ENCODE data around the gene APBB2.
A peak's percentile ranks its signal among the peaks of the same experiment; 100 is the strongest.

DNA sequence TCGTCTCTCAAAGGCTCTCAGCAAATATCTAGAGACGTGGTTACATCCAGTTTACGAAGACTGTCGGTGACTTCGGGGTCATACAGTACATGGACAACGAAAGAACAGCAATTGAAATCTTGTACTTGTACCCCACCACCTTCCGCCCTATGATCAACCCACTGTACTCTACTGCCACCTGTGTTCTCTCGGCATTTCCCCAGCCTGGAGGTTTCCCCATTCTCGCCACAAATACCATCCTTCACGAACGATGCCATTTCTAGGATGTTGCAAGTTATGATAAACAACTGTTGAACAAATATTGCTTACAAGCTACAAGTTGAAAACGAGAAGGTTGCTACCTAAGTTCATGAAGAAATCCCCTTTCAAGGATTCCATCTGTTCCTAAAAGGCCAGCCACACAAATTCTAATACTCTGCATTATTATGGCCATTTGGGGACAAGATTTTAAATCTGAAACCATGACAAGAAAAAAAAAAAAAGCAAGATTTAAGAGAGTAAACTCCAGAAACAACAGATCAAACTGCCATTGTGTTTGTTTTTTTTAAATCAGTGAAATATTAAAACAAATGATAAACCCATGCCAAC is 1.6 kb downstream of the APBB2 start:
- TF ChIP-seq, protein P1, sequence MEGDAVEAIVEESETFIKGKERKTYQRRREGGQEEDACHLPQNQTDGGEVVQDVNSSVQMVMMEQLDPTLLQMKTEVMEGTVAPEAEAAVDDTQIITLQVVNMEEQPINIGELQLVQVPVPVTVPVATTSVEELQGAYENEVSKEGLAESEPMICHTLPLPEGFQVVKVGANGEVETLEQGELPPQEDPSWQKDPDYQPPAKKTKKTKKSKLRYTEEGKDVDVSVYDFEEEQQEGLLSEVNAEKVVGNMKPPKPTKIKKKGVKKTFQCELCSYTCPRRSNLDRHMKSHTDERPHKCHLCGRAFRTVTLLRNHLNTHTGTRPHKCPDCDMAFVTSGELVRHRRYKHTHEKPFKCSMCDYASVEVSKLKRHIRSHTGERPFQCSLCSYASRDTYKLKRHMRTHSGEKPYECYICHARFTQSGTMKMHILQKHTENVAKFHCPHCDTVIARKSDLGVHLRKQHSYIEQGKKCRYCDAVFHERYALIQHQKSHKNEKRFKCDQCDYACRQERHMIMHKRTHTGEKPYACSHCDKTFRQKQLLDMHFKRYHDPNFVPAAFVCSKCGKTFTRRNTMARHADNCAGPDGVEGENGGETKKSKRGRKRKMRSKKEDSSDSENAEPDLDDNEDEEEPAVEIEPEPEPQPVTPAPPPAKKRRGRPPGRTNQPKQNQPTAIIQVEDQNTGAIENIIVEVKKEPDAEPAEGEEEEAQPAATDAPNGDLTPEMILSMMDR (IDR thresholded peaks at IDR 0.05), result peak; percentile 28; the same call in 1 of the 2 replicates
- TF ChIP-seq JUN (CRISPR knock-in tag; IDR thresholded peaks at IDR 0.05), result no peak
- TF ChIP-seq GTF2I (CRISPR knock-in tag; conservative IDR thresholded peaks at IDR 0.05), result no peak
- TF ChIP-seq, protein P2, sequence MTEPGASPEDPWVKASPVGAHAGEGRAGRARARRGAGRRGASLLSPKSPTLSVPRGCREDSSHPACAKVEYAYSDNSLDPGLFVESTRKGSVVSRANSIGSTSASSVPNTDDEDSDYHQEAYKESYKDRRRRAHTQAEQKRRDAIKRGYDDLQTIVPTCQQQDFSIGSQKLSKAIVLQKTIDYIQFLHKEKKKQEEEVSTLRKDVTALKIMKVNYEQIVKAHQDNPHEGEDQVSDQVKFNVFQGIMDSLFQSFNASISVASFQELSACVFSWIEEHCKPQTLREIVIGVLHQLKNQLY (CRISPR knock-in tag; IDR thresholded peaks at IDR 0.05), result no peak
- no peak for TF ChIP-seq NR2C2 (CRISPR knock-in tag; IDR thresholded peaks at IDR 0.05)
- TF ChIP-seq, protein P3, sequence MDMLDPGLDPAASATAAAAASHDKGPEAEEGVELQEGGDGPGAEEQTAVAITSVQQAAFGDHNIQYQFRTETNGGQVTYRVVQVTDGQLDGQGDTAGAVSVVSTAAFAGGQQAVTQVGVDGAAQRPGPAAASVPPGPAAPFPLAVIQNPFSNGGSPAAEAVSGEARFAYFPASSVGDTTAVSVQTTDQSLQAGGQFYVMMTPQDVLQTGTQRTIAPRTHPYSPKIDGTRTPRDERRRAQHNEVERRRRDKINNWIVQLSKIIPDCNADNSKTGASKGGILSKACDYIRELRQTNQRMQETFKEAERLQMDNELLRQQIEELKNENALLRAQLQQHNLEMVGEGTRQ (CRISPR knock-in tag; IDR thresholded peaks at IDR 0.05), result no peak
- TF ChIP-seq RELA (CRISPR knock-in tag; IDR thresholded peaks at IDR 0.05; ENCODE audit: borderline replicate concordance), result no peak
- TF ChIP-seq, protein P4, sequence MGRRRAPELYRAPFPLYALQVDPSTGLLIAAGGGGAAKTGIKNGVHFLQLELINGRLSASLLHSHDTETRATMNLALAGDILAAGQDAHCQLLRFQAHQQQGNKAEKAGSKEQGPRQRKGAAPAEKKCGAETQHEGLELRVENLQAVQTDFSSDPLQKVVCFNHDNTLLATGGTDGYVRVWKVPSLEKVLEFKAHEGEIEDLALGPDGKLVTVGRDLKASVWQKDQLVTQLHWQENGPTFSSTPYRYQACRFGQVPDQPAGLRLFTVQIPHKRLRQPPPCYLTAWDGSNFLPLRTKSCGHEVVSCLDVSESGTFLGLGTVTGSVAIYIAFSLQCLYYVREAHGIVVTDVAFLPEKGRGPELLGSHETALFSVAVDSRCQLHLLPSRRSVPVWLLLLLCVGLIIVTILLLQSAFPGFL (CRISPR knock-in tag; IDR thresholded peaks at IDR 0.05; ENCODE audit: borderline replicate concordance), result no peak
- TF ChIP-seq FOXK1 (CRISPR knock-in tag; IDR thresholded peaks at IDR 0.05), result no peak
- TF ChIP-seq ELF4 (CRISPR knock-in tag; IDR thresholded peaks at IDR 0.05; ENCODE audit: low read depth), result no peak
